Activated CD8-positive, alpha-beta memory T cell treated with anti-CD3 and anti-CD28 coated beads, Interleukin-2, amount 10 ng/mL, durations not matched to agents 7 days and 5 days (primary cell): ENCODE measurements around the gene FCGR2B. TPM values are rescaled to one million over a fixed set of nuclear protein-coding genes. Genes with fewer than 3 reads are reported as not detected.
"Not testable (repeated sequence)": the region's sequence is repeated elsewhere in the genome, so short reads cannot be mapped to it uniquely, and the experiment has no call there.

ENCODE experiments used
- ATAC-seq: fragments of 150-1000 bp; cut with Tn5 transposase; one replicate; pipeline ENCODE4 v1.10.0; 2021; ENCODE audit warnings: moderate library complexity
- CTCF ChIA-PET: fragments of 350-600 bp; sonication (Branson Sonifier 250); formaldehyde crosslinking; loops from one replicate; lab custom pipeline; 2021; ENCODE audit warnings: antibody characterized with exemption; lab: Charles Lee
- DNase-seq: peaks from one replicate; pipeline ENCODE4 v3.0.0-alpha.2; 2020
- H3K27ac Mint-ChIP-seq: one replicate; pipeline ENCODE4 v1.8.0; 2021; ENCODE audit warnings: mild to moderate bottlenecking, mixed read lengths
- H3K27me3 Mint-ChIP-seq: one replicate; pipeline ENCODE4 v1.8.0; 2021; ENCODE audit warnings: mixed read lengths
- H3K36me3 Mint-ChIP-seq: one replicate; pipeline ENCODE4 v1.8.0; 2021; ENCODE audit warnings: mild to moderate bottlenecking, mixed read lengths
- H3K4me1 Mint-ChIP-seq: one replicate; pipeline ENCODE4 v1.8.0; 2021; ENCODE audit warnings: mixed read lengths
- H3K4me3 Mint-ChIP-seq: one replicate; pipeline ENCODE4 v1.8.0; 2021; ENCODE audit warnings: mild to moderate bottlenecking, moderate library complexity, mixed read lengths
- H3K9me3 Mint-ChIP-seq: one replicate; pipeline ENCODE4 v1.8.0; 2022; ENCODE audit warnings: low read depth, mixed read lengths
- total RNA-seq, 2 experiments: library from RNA; stranded (reverse); gene quantifications; one replicate each; pipeline ENCODE4 v1.2.3, GENCODE V29; 2021

FCGR2B gene
- total RNA-seq, 2 experiments from 2014 or later = 0.20 TPM; not detected in 1

GRCh38 chr1:161721738-161722343, 58.9 kb downstream of the FCGR2B start:
- Mint-ChIP-seq H3K27me3 (peaks cover 37% of the 10 kb centered on the region), H3K4me1 (peaks cover 29% of the 10 kb centered on the region), H3K27ac (no peak overlapping the region), H3K9me3 (no peaks in the 10 kb centered on the region), H3K36me3 (peaks cover 1% of the 10 kb centered on the region), H3K4me3 (no peak overlapping the region)
- CTCF ChIA-PET = no interaction called here
- no peak for DNase-seq
- no peak for ATAC-seq

DNA sequence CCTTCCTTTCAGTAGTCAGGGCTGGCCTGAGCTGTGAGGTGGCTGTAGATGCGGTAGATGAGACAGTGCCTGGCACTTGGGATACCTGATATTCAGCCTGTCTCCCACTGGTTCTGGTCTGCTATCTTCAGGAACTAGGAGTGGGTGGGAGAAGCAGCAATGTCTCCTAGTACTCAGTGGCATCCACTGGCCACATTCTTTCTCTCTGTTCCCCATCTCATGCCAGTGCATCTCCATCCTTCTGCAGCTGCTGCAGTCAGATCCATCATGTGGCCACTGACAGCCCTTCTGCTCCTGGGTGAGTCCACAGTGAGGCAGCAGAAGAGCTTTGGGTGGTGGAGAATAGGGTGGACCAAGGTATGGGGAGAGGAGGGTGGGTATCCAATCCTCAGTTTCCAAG, 59.5 kb downstream of the FCGR2B start:
- CTCF ChIA-PET = no interaction called here
- Mint-ChIP-seq H3K27me3 (peaks cover 34% of the 10 kb centered on the region), H3K9me3 (no peaks in the 10 kb centered on the region), H3K36me3 (peaks cover 1% of the 10 kb centered on the region), H3K27ac (no peak overlapping the region), H3K4me3 (no peak overlapping the region), H3K4me1 (peaks cover 30% of the 10 kb centered on the region)
- ATAC-seq (no peak), DNase-seq (no peak)

- ATAC-seq (no peak), DNase-seq (no peak)
- Mint-ChIP-seq H3K4me3 (no peak overlapping the region), H3K27me3 (peaks cover 41% of the 10 kb centered on the region), H3K4me1 (peaks cover 39% of the 10 kb centered on the region), H3K36me3 (peaks cover 1% of the 10 kb centered on the region), H3K27ac (no peak overlapping the region), H3K9me3 (no peaks in the 10 kb centered on the region)
- CTCF ChIA-PET = no interaction called here
Observed at GRCh38 chr1:161723459-161724141, 60.7 kb downstream of the FCGR2B start.

GRCh38 chr1:161725258-161725907, 62.4 kb downstream of the FCGR2B start:
- H3K4me3 Mint-ChIP-seq = peak overlapping the region; percentile 79
- CTCF ChIA-PET = interaction anchor here (0.5 to 6.1 kb wide), 6 partner anchors 9 to 537 kb away, joined by 3 to 118 read pairs (median 5); no protein-coding TSS in a partner anchor
- not testable (repeated sequence) for H3K36me3 Mint-ChIP-seq, ATAC-seq, DNase-seq, H3K9me3 Mint-ChIP-seq
- peak overlapping the region; percentile 82 for H3K27ac Mint-ChIP-seq
- H3K4me1 Mint-ChIP-seq = peaks cover 48% of the 10 kb centered on the region
- H3K27me3 Mint-ChIP-seq = peaks cover 48% of the 10 kb centered on the region

- peaks cover 54% of the 10 kb centered on the region for H3K27me3 Mint-ChIP-seq
- DNase-seq = peak; percentile 57
- no peaks in the 10 kb centered on the region for H3K9me3 Mint-ChIP-seq
- CTCF ChIA-PET = interaction anchor here (0.5 to 6.1 kb wide), 10 partner anchors 9 to 538 kb away, joined by 3 to 118 read pairs (median 4); partner anchors contain the start of gene DUSP12
- peak overlapping the region; percentile 79 for H3K4me3 Mint-ChIP-seq
- peak overlapping the region; percentile 82 for H3K27ac Mint-ChIP-seq
- no peaks in the 10 kb centered on the region for H3K36me3 Mint-ChIP-seq
- peak; percentile 35 for ATAC-seq
- peaks cover 54% of the 10 kb centered on the region for H3K4me1 Mint-ChIP-seq
Observed at GRCh38 chr1:161725908-161726472, 63.0 kb downstream of the FCGR2B start.

- Mint-ChIP-seq H3K27ac (peak overlapping the region; percentile 89), H3K36me3 (no peaks in the 10 kb centered on the region), H3K27me3 (peaks cover 61% of the 10 kb centered on the region), H3K4me1 (peaks cover 57% of the 10 kb centered on the region), H3K9me3 (no peaks in the 10 kb centered on the region), H3K4me3 (peak overlapping the region; percentile 79)
- CTCF ChIA-PET = interaction anchor here (0.8 to 6.1 kb wide), 9 partner anchors 8 to 244 kb away, joined by 3 to 118 read pairs (median 4); partner anchors contain the start of gene DUSP12
- ATAC-seq (peak; percentile 71), DNase-seq (peak; percentile 84)
Observed at GRCh38 chr1:161726473-161727255, 63.7 kb downstream of the FCGR2B start.

DNA sequence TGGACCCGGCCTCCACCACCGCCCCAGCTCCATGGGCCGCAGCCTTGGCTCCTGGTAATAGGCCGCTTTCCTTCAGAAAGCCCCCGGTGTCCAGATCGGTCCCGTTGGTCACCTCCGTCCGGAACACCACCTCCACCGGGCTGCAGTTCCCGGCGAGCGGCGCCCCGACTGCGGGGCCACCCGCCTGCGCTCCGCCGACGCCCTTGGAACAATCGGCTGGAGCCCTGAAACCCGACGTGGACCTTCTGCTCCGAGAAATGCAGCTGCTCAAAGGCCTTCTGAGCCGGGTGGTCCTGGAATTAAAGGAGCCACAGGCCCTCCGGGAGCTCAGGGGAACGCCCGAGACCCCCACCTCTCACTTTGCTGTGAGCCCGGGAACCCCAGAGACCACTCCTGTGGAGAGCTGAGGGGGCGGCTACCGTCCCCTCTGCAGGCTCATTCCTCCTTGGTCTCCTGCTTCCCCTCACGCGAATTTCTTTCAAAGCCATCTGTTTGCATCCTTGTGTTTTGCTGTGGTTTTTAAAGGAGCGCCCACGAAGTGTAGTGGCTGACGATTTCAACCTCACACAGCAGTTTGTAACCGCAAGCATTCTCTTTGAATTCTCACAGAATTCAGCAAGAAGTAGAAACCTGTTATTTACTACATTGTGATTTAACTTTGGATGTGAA, 64.4 kb downstream of the FCGR2B start:
- Mint-ChIP-seq H3K9me3 (no peaks in the 10 kb centered on the region), H3K4me3 (peak overlapping the region; percentile 79), H3K4me1 (peaks cover 50% of the 10 kb centered on the region), H3K27ac (peak overlapping the region; percentile 89), H3K36me3 (no peaks in the 10 kb centered on the region), H3K27me3 (peaks cover 60% of the 10 kb centered on the region)
- peak; percentile 71 for DNase-seq
- CTCF ChIA-PET = interaction anchor here (0.8 to 6.1 kb wide), 6 partner anchors 12 to 79 kb away, joined by 3 to 118 read pairs (median 5); partner anchors contain the start of gene DUSP12
- peak; percentile 11 for ATAC-seq

Other genes with a start within 250 kb of the FCGR2B start
- under 1 TPM in 1 of 2 experiments, not detected in 1; 0.35 TPM for gene FCGR2A, start 157.7 kb upstream of the FCGR2B start, total RNA-seq
- gene HSPA6, start 138.6 kb upstream of the FCGR2B start, total RNA-seq = 1 to 10 TPM in 1 of 2 experiments, under 1 TPM in 1; 0.47 to 1.1 TPM
- gene FCGR3A, start 113.3 kb upstream of the FCGR2B start, total RNA-seq = 1 to 10 TPM in 1 of 2 experiments, under 1 TPM in 1; 0.61 to 1.6 TPM
- under 1 TPM in 1 of 2 experiments, not detected in 1; 0.37 TPM for gene FCGR3B, start 32.0 kb upstream of the FCGR2B start, total RNA-seq
- not detected for gene FCRLA, start 44.1 kb downstream of the FCGR2B start, total RNA-seq
- gene FCRLB, start 58.4 kb downstream of the FCGR2B start, total RNA-seq = 1 to 10 TPM in 1 of 2 experiments, under 1 TPM in 1; 0.63 to 1.1 TPM
- 10 to 100 TPM; 27.2 to 34.5 TPM for gene DUSP12, start 86.6 kb downstream of the FCGR2B start, total RNA-seq
- gene ATF6, start 103.2 kb downstream of the FCGR2B start, total RNA-seq = 10 to 100 TPM; 16.8 to 21.3 TPM